ENCODE data around the gene AQP7.
"Not testable (repeated sequence)": the region's sequence is repeated elsewhere in the genome, so short reads cannot be mapped to it uniquely, and the experiment has no call there.

Gene AQP7

GRCh38 chr9:33380390-33381094, 21.8 kb downstream of the AQP7 start:
- Mint-ChIP-seq H3K27me3 (peaks cover 2% of the 10 kb centered on the region), H3K4me1 (no peaks in the 10 kb centered on the region), H3K9me3 (no peaks in the 10 kb centered on the region), H3K4me3 (no peak overlapping the region), H3K27ac (no peak overlapping the region), H3K36me3 (no peaks in the 10 kb centered on the region)
- DNase-seq (ENCODE audit: low spot score in 2 of 2), result no peak
- no peak for ATAC-seq (ENCODE audit: low read depth)

DNA sequence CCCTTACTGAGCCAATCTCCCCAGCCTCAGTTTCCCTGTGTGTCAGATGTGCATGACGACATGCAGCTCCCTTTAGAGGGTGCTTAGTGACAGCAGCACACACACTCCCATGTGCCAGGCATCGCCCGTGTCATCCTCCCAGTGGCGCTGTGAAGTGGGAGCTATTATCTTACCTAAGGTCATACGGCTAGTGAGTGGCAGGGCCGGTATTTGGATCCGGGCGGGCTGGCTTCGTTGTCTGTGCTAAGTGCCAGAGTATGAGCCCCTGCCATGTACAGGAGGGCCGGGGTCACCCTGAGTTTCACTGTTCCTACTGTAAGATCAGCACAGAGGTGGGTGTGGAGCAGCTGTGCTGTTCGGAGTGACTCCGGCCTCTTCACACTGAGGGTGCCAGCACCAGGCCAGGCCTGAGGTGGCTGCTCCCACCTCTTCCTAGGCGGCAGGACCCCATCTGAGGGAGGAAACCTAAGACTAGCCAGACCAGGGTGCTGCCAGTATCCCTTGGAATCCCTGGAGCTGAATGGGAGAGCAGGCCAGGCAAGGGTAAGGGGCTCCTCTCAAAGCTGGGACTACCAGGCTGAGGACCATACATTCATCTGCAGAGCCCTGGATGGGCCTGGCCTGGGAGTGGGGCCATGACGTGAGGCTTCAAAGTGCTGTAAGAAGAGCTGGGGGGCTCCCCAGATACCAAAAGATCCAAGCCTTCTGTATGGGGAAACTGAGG, 22.5 kb downstream of the AQP7 start:
- Mint-ChIP-seq H3K36me3 (no peaks in the 10 kb centered on the region), H3K27ac (no peak overlapping the region), H3K27me3 (peaks cover 2% of the 10 kb centered on the region), H3K4me3 (no peak overlapping the region), H3K4me1 (no peaks in the 10 kb centered on the region), H3K9me3 (no peaks in the 10 kb centered on the region)
- ATAC-seq (ENCODE audit: low read depth) (no peak), DNase-seq (ENCODE audit: low spot score in 2 of 2) (no peak)

- Mint-ChIP-seq H3K27ac (no peak overlapping the region), H3K4me1 (no peaks in the 10 kb centered on the region), H3K9me3 (no peaks in the 10 kb centered on the region), H3K27me3 (no peaks in the 10 kb centered on the region), H3K36me3 (no peaks in the 10 kb centered on the region), H3K4me3 (no peak overlapping the region)
- no peak for ATAC-seq (ENCODE audit: low read depth)
- DNase-seq (ENCODE audit: low spot score in 2 of 2), result no peak
Observed at GRCh38 chr9:33378121-33378795, 24.1 kb downstream of the AQP7 start.

- Mint-ChIP-seq H3K4me1 (no peaks in the 10 kb centered on the region), H3K4me3 (no peak overlapping the region), H3K27ac (no peak overlapping the region), H3K9me3 (no peaks in the 10 kb centered on the region), H3K36me3 (peaks cover 3% of the 10 kb centered on the region), H3K27me3 (no peaks in the 10 kb centered on the region)
- no peak for DNase-seq (ENCODE audit: low spot score in 2 of 2)
- no peak for ATAC-seq (ENCODE audit: low read depth)
Observed at GRCh38 chr9:33377089-33377715, 25.2 kb downstream of the AQP7 start.

DNA sequence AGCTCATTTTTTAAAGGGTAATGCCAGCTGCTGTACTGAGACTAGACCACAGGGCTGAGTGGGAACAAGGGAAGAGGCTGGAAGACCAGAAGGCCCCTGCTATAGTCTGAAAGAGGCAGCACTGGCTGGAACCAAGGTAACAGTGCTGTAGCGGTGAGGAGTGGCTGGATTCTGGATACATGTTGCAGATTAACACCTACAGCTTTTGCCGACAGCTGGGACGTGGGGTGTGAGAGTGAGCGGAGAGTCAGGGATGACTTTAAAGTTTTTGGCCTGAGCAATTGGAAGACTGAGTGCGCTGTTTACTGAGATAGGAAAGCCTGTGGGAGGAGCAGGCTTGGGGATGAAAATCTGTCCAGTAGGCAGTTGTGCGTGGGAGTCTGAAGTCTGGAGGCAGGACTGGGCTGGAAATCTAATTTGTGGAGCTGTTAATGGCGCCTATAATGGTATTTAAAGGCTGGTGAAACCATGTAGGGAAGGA, 26.5 kb downstream of the AQP7 start:
- DNase-seq (ENCODE audit: low spot score in 2 of 2), result no peak
- ATAC-seq (ENCODE audit: low read depth), result no peak
- no peak overlapping the region for H3K4me3 Mint-ChIP-seq
- H3K27me3 Mint-ChIP-seq, result no peaks in the 10 kb centered on the region
- H3K9me3 Mint-ChIP-seq, result no peaks in the 10 kb centered on the region
- no peak overlapping the region for H3K27ac Mint-ChIP-seq
- peaks cover 8% of the 10 kb centered on the region for H3K36me3 Mint-ChIP-seq
- H3K4me1 Mint-ChIP-seq, result no peaks in the 10 kb centered on the region

DNA sequence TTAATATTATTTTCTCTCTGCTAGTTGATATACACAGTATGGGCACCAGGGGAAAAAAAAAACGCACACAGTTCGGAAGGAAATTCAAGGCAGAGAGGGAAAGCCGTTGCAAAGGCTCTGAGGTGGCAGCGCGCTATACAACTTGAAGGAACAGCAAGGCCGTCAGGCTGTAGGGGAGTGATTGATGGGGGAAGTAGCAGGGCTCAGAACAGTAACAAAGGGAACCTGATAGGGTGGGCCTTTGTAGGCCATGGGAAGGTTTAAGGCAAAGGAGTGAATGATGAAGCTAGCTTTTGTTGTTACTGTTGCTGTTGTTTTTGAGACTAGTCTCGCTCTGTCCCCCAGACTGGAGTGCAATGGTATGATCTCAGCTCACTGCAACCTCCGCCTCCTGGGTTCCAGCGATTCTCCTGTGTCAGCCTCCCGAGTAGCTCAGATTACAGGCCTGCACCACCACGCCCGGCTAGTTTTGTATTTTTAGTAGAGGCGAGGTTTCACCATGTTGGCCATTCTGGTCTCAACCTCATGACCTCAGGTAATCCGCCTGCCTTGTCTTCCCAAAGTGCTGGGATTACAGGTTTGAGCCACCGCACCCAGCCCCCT, 27.0 kb downstream of the AQP7 start:
- Mint-ChIP-seq H3K9me3 (no peaks in the 10 kb centered on the region), H3K36me3 (peaks cover 14% of the 10 kb centered on the region), H3K4me3 (no peak overlapping the region), H3K27ac (no peak overlapping the region), H3K27me3 (no peaks in the 10 kb centered on the region), H3K4me1 (no peaks in the 10 kb centered on the region)
- no peak for DNase-seq (ENCODE audit: low spot score in 2 of 2)
- ATAC-seq (ENCODE audit: low read depth), result no peak

DNA sequence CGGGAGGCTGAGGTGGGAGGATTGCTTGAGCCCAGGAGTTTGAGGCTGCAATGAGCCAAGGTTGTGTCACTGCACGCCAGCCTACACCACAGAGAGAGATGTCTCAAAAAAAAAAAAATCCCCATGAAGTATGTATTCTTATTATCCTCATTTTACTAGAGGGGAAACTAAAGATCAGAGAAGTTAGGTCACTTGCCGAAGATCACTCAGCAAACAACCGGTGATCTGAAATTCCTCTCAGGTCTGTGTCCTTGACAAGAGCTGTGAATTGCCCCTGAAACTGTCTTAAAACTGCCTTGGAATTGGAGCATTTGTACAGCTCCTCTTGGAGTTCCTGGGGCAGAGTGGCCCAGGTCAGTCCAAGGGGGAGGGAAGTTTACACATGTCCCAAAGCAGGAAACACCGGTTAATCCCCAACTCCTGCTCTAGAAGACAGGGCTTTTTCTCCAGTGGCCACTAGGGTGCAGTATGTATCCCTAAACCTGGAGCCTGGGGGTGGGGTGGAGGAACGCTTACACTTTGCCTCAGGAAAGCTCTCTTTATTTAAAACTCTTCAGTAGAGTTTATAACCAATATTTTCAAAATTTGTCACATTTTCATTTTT, 27.6 kb downstream of the AQP7 start:
- DNase-seq (ENCODE audit: low spot score in 2 of 2) (peak; percentile 36 to 46), ATAC-seq (ENCODE audit: low read depth) (peak; percentile 79)
- Mint-ChIP-seq H3K27ac (no peak overlapping the region), H3K4me3 (no peak overlapping the region), H3K27me3 (no peaks in the 10 kb centered on the region), H3K9me3 (no peaks in the 10 kb centered on the region), H3K4me1 (no peaks in the 10 kb centered on the region), H3K36me3 (peaks cover 20% of the 10 kb centered on the region)

- no peak for DNase-seq (ENCODE audit: low spot score in 2 of 2)
- H3K27ac Mint-ChIP-seq, result no peak overlapping the region
- H3K9me3 Mint-ChIP-seq, result no peaks in the 10 kb centered on the region
- ATAC-seq (ENCODE audit: low read depth), result no peak
- no peak overlapping the region for H3K4me3 Mint-ChIP-seq
- peaks cover 23% of the 10 kb centered on the region for H3K36me3 Mint-ChIP-seq
- H3K4me1 Mint-ChIP-seq, result no peaks in the 10 kb centered on the region
- H3K27me3 Mint-ChIP-seq, result no peaks in the 10 kb centered on the region
Observed at GRCh38 chr9:33374190-33374589, 28.2 kb downstream of the AQP7 start.

DNA sequence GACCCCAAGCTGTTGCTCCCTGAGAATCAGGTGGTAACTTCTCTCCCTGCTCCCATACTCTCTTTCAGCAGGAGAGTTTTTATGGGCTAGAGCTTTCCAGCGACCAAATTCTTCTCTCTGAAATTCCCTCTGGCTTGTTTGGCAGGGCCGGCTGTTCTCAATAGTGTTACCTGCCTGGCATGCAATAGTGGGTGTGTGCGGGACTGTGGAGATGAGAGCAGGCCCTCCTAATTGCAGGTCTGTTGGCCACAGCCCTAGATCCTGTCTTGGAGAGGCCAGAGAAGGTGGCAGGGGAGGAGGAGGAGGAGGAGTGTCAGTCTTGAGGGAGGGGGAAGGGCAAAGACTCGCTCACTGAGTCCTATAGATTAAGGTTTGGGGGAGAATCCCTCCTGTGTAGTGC, 29.5 kb downstream of the AQP7 start:
- H3K4me3 Mint-ChIP-seq, result no peak overlapping the region
- DNase-seq (ENCODE audit: low spot score in 2 of 2), result no peak
- H3K36me3 Mint-ChIP-seq, result peaks cover 27% of the 10 kb centered on the region
- H3K27ac Mint-ChIP-seq, result peak overlapping the region; percentile 75
- no peaks in the 10 kb centered on the region for H3K9me3 Mint-ChIP-seq
- H3K27me3 Mint-ChIP-seq, result no peaks in the 10 kb centered on the region
- H3K4me1 Mint-ChIP-seq, result no peaks in the 10 kb centered on the region
- ATAC-seq (ENCODE audit: low read depth), result no peak

GRCh38 chr9:33366979-33367480, 35.3 kb downstream of the AQP7 start:
- Mint-ChIP-seq H3K36me3 (peaks cover 49% of the 10 kb centered on the region), H3K4me1 (no peaks in the 10 kb centered on the region), H3K27ac (no peak overlapping the region), H3K4me3 (no peak overlapping the region), H3K9me3 (no peaks in the 10 kb centered on the region), H3K27me3 (no peaks in the 10 kb centered on the region)
- DNase-seq (ENCODE audit: low spot score in 2 of 2), result no peak
- ATAC-seq (ENCODE audit: low read depth), result no peak

GRCh38 chr9:33364814-33365213, 37.6 kb downstream of the AQP7 start:
- not testable (repeated sequence) for H3K9me3 Mint-ChIP-seq; ATAC-seq (ENCODE audit: low read depth); H3K27me3 Mint-ChIP-seq; DNase-seq (ENCODE audit: low spot score in 2 of 2); H3K27ac Mint-ChIP-seq; H3K4me1 Mint-ChIP-seq; H3K4me3 Mint-ChIP-seq
- peaks cover 33% of the 10 kb centered on the region for H3K36me3 Mint-ChIP-seq

DNA sequence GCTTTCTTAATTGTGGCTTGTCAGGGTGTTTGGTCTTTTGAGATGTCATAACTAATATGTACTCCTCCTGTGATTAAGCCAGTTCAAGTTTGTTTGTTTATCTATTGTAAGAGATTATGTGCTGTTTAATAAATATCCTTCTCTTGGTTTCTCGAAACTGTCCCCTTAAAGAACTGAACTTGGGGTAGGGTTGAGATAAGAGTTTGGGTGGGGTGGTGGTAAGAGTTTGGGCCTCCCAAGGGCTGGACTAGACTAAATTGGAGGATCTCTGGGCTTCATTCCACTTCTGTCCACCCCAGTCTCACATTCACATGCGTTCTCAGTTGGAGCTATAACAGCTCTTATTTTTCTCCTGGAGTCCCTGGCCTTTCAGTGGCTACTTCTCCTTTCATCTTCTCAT, 38.2 kb downstream of the AQP7 start:
- ATAC-seq (ENCODE audit: low read depth) (no peak), DNase-seq (ENCODE audit: low spot score in 2 of 2) (no peak)
- Mint-ChIP-seq H3K9me3 (no peaks in the 10 kb centered on the region), H3K36me3 (peaks cover 28% of the 10 kb centered on the region), H3K4me3 (no peak overlapping the region), H3K27ac (no peak overlapping the region), H3K27me3 (no peaks in the 10 kb centered on the region), H3K4me1 (no peaks in the 10 kb centered on the region)

GRCh38 chr9:33358641-33359040, 43.7 kb downstream of the AQP7 start:
- ATAC-seq (ENCODE audit: low read depth); H3K4me1 Mint-ChIP-seq; DNase-seq (ENCODE audit: low spot score in 2 of 2); H3K4me3 Mint-ChIP-seq; H3K9me3 Mint-ChIP-seq; H3K27ac Mint-ChIP-seq; H3K27me3 Mint-ChIP-seq: not testable (repeated sequence)
- H3K36me3 Mint-ChIP-seq, result peaks cover 17% of the 10 kb centered on the region

Data from memory B cell (primary cell).